Activated naive CD4-positive, alpha-beta T cell (primary cell): Measurements from ENCODE around the gene NOL4L.

ENCODE experiments used
- DNase-seq, 4 experiments: peaks; one replicate each; lab custom pipeline; 2025; lab: John Stamatoyannopoulos, UW

Gene NOL4L

DNA sequence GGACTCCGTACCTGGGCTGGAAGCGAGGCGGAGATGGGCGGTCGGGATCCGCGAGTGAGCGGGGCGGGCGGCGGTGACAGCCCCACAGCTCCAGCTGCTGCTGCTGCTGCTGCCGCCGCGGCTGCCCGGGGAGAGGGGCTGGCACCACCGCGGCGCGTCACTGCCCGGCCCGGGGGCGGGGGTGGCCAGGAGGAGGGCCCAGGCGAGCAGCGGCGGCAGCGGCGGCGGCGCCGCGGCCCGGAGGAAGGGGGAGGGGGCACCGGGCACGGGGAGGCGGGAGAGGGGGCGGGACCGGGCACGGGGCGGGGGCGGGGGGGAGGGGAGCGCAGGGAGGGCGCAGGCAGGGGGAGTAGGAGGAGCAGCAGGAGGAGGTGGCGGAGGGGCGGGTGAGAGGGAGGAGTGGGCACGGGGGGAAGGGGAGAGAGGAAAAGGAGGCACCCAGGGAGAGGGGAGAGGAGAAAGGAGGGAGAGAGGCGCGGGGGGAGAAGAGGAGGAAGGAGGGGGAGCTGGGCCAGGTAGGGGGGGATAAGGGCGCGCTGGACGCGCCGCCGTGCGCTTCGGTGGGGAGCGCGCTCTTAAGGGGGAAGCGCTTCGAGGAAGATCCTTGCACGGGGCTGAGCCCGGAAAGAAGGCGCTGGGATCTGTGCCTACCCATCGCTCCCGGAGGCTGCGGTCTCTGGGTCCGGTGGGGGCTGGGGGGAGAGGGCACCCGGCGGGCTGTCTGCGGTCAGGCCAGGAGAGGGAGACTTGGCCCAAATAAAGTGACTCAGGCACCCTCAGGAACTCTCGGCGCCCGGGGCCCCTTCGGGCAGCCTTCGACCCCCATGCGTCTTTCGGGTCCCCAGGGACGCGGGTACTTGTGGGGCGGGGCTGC lies 101.5 kb downstream of the NOL4L start:
- peak in 3 of 4 experiments; percentile 39 to 62 (median 45) for DNase-seq

DNA sequence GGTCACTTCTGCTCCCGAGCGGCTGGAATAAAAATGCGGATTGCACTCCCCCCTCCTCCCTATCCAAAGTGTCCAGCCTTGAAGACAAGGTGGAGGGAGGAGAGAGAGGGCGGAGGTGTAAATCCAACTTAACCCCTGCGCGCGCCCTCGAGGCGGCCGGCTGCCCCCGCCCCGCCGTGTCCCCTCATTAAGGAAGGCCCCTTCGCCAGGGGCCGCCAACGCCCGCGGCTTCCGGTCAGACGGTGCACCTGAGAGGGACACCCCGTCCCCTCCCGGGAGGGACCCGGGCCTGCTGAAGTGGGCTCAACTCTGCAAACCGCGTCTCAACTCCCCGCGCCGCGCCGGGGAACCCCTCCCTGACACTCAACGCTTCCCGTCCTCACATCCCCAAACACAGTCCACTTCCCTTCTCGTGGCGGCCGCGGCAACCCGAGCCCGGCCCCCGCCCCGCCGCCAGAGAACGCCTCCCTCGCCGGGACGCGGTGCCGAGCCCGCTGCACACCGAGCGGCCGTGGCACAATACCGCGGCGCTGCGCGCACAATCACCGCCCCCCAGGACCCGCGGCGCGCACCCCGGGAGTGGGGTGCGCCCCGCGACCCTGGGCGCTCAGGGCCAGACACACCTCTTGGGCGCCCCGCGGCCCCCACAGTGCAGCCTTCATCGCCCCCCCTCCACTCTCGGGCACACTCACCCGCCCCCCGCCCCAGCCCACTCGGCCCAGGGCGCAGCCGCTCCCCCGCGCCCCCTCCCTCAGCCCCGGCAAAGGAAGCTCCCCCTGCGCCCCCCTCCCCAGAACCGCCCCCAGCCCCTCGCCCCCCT lies 102.5 kb downstream of the NOL4L start:
- DNase-seq = peak in 1 of 4 experiments; percentile 24

GRCh38 chr20:32482143-32482441 lies 103.0 kb downstream of the NOL4L start:
- DNase-seq = no peak

- DNase-seq = no peak
These were observed 103.6 kb downstream of the NOL4L start for GRCh38 chr20:32481311-32482142.

DNA sequence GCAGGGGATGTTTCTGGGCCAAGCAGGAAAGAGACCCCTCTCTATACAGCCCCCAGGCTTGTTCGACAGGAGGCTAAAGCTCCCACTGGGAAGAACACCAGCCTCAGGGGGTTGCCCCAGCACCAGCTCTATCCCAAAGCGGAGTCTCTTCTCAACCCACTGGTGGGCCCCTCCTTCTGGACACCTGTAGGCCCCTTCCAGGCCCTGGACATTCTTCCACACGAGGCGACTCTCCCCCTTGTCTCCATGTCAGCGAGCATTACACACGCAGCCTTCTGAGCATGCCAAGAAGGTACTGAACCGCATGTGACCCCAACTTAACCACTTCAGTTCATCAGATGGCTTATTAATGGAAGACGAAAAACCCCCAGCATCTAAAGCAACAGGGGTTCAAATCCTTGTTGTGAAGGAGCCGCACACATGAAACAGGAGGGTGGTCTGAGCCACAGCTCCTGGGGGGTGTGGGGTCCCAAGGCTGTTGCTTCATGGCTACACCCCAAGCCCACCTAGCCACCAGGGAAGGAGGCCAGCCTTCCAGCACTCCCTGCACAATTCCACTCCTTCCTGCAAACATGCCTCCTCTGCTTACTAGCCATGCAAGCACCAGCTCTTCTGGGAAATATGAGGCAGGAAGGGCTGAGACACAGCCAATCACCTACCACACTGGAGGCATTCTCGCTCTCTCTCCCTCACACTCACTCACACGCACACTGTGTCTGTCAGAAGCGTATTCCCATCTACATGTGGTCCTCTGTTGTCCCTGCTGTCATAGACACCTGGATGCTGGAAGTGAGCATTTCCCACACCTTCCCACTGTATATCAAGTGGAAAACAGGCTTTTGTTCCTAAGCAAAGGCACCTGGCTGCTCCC lies 104.5 kb downstream of the NOL4L start:
- no peak for DNase-seq

- no peak for DNase-seq
These were observed 105.4 kb downstream of the NOL4L start for GRCh38 chr20:32479697-32480171.

DNA sequence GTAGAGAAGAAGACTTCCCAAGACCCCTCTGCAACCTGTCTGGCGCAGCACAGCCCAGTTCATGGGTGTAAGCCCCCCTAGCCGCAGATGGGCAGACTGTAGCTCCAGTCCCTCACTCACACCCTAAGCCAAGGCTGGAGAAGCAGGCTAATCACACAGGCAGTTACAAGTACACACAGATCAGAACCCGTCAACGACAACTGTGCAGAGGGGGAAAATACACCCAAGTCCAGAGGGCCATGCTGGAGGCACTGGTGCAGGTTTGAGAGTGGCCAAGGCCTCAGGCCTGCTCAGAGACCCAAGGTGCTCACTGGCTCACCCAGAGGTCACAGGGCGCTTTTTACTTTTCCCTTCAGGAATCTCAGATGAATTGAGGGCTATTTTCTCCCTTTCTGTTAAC lies 106.1 kb downstream of the NOL4L start:
- DNase-seq = no peak

DNA sequence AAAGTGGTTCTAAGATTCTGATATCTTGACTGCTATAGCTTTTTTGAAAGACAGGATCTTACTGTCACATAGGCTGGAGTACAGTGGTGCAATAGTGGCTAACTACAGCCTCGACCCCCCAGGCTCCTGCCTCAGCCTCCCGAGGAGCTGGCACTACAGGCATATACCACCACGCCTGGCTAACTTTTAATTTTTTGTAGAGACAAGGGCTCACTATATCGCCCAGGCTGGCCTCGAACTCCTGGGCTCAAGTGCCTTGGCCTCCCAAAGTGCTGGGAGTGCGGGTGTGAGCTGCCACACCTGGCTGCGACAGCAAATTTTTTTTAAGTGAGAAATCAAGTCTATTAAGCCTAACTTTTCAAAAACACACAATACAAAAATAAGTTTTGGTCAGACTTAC lies 106.6 kb downstream of the NOL4L start:
- DNase-seq = no peak

DNA sequence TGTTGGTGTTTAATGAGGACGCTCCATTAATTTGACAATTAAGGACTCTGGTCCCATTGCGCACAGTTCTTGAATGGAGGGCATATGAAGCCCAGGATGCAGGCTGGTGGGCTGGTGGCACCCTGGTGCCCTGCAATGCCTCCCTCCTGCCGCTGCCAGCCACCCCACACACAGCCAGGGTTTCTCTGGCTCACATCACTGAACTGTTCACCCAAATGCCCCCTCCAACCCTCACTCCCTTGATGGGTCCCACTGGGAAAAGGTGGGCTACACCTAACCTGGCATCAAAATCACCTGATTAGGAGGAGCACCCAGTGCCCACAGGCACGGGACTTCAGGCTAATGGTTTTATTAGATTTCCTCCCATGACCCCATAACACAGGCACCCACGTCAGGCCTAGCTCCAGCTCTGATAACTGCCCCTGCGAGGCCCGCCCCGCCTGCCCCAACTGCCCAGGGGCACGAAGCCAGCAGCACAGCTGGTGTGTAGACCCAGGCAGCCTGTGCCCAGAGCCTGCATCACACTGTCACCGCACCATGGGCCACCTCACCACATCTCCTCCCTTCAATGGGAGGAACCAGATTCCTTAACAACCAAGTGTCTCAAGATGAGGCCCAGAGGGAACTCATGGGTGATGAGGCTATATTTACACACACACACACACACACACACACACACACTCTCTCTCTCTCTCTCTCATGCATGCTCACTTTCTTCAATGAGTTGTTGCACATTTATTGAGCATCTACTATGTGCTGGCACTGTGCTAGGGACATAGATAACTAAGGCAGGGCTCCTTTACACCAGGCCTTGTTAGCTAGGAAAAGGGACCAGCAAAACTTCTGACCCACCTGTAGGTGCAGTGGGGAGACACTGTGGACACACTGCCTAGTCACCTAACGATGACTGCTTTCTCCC lies 107.3 kb downstream of the NOL4L start:
- DNase-seq = no peak

DNA sequence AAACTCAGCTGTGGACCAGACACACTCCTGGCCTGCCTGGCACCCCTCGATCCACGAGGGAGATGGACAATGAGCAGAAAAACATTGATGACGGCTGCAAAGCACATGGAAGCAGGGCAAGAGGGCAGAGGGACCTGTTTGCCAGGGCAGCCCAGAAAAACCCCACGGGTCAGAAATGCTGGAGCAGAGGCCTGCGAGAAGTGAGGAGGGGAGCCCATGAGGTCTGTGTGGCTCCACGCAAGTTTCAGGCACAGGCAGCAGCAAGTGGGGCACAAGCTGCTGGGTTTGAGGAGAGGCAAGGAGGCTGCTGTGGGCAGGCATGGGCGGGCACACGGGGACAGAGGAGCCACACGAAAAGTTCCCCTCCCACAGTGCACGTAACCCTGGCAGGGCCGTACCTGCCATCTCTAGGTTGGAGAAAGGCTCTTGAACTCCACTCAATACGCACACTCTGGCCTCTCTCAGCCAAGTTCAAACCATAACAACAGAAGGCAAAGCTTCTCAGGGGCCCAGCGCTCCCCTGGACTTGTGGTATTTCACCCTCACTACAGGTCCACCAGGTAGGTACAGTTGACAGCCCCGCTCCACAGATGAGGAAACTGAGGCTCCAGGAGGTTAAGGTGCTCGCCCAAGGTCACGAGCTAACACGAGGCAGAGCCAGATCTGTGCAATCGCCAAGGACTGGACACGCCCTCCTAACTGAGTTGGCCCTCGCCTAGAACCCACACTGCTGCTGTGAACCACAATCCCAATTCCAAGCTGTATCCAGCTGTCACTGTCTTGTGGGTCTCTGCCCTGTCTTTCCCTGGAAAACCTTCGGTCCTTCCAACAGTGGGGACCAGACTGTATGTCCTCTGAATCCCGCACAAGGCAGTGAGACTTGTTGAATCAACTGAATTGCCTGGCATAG lies 108.2 kb downstream of the NOL4L start:
- no peak for DNase-seq

DNA sequence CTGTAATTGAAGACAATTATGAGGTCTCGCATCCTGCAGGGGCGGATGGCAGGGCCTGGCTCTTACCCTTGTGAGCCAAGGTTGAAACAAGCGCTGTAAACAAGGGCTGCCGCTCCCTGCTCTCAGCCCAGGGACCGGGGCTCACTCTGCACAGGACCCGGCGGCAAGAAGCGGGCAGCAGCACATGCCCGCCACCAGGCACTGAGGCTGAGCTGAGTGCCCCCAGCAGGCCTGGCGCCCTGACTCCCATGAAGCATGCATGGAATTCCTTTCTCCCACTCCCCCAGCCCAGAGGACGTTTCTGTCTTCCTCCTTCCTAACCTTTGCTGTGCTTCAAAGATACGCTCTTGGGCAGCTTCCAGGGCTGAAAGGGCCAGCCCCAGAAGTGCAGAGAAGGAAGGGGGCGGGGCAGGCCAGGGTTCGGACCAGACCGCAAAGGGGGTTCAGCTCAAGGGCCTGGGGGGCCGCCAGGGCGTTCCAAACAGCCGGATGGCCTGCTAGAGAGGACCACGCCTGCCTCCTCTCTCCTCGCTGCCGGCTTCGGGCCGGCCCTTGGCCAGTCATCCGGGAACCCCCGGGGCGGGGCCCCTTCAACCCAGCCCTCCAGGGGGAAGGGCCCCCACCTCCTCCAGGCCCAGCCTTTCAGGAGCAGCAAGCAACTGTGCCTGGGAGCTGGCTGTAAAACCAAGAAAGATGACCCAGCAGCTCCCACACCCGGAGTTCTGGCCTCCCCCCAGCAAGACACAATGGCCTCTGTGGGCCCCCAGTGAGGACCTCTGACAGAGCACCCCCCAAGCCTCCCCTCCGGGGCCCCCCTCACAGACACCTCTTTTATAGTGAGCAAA lies 109.9 kb downstream of the NOL4L start:
- no peak for DNase-seq

- DNase-seq = no peak
These were observed 110.5 kb downstream of the NOL4L start for GRCh38 chr20:32474717-32474966.

GRCh38 chr20:32474009-32474716 lies 111.0 kb downstream of the NOL4L start:
- DNase-seq = no peak

- no peak for DNase-seq
These were observed 111.7 kb downstream of the NOL4L start for GRCh38 chr20:32473231-32474008.

DNA sequence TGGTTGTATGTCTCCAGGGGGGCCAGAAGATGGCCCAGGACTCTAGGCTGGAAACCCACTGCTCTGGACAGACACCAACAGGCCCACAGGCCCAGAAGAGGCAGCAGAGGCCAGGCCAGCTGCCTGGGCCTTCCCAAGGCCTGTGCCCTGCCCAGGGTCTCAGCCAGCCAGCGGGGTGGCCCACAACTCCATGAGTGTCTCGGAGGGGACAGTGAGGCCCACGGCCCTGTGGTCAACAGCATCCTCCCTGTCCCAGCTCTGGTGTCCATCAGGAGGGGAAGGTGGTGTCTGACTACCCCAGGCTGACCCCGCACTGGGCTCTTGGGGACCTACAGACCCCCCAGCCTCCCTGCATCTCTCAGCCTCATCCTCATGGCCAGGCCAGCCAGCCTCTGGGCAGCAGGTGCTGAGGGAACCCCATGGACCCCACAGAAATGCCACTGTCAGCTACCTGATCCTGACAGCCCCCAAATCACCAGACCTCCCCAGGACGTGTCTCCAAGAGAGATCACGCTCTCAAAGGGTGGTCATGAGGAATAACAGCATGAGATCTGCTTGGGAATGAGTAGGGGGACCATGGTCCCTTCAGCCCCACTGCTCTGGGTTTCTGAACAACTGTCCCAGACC lies 112.4 kb downstream of the NOL4L start:
- no peak for DNase-seq

- no peak for DNase-seq
These were observed 114.2 kb downstream of the NOL4L start for GRCh38 chr20:32470940-32471339.
